ENCODE data around the gene NOC4L. TPM values are rescaled to one million over a fixed set of nuclear protein-coding genes. Genes with fewer than 3 reads are reported as not detected.

The NOC4L gene
- total RNA-seq, 1 experiment from 2014 or later = 41.4 TPM

DNA sequence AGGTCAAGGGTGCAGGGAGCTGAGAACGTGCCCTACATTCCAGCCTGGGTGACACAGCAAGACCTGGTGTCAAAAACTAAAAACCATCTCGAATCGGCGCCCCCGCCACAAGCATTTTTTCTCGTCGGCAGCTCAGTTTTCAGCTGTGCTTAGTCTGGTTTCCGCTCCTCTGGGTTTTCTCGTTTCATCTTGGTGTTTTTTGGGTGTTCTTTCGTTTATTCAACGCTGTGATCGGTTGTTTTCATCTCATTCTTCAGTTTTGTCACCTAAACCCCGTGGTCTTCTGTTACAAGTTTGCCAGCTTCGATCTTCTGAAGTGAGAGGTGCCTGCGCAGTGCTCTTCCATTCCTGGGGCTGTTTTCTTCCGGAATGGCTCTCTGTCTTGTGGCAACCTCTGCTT, 41.4 kb downstream of the NOC4L start (continued):
- TF ChIP-seq, protein P1, sequence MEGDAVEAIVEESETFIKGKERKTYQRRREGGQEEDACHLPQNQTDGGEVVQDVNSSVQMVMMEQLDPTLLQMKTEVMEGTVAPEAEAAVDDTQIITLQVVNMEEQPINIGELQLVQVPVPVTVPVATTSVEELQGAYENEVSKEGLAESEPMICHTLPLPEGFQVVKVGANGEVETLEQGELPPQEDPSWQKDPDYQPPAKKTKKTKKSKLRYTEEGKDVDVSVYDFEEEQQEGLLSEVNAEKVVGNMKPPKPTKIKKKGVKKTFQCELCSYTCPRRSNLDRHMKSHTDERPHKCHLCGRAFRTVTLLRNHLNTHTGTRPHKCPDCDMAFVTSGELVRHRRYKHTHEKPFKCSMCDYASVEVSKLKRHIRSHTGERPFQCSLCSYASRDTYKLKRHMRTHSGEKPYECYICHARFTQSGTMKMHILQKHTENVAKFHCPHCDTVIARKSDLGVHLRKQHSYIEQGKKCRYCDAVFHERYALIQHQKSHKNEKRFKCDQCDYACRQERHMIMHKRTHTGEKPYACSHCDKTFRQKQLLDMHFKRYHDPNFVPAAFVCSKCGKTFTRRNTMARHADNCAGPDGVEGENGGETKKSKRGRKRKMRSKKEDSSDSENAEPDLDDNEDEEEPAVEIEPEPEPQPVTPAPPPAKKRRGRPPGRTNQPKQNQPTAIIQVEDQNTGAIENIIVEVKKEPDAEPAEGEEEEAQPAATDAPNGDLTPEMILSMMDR (IDR thresholded peaks at IDR 0.05) = no peak

DNA sequence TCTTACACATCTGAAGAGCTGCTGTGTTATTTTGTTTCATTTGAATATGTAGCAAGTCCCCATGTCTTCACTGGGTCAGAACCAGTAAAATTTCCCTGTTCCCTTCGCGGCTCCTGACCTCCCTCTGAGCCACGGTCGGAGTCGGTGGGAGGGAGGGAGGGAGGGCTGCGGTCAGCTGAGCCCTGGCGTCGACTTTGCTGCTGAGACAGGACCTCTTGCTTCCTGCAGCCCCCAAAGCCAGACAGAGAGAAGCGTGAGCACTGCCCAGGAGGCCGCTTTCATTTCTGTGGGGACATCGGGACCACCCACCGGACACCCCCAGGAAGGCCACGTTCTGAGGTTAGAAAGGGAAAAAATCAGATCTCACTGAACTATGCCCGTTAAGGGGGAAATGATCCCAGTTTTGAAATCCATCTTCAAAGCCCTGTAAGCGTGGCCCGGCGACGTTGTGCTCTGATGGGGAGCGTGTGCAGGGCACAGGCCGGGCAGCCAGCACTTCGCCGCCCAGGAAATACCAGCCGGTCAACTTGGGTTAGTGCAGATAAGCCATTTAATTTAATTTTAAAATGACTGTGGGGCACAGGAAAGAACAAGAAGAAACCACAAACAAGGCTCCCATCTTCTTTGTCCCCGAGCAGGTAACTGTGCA, 42.1 kb downstream of the NOC4L start:
- peaks cover 7% of the 10 kb centered on the region for H3K4me1 Mint-ChIP-seq
- DNase-seq (ENCODE audit: low spot score) = no peak

More for the DNA sequence above, 42.1 kb downstream of the NOC4L start:
- ChIA-PET POLR2A (no interaction called here), CTCF (interaction anchor here (1.5 to 2.2 kb wide), 4 partner anchors 33 to 228 kb away, joined by 4 to 6 read pairs (median 4); no protein-coding TSS in a partner anchor)
- H3K4me3 Mint-ChIP-seq = no peak overlapping the region
- no peaks in the 10 kb centered on the region for H3K36me3 Mint-ChIP-seq
- H3K9me3 Mint-ChIP-seq = peaks cover 11% of the 10 kb centered on the region
- H3K27me3 Mint-ChIP-seq (ENCODE audit: low read depth) = peaks cover 72% of the 10 kb centered on the region
- no peak for ATAC-seq
- TF ChIP-seq, protein P2, sequence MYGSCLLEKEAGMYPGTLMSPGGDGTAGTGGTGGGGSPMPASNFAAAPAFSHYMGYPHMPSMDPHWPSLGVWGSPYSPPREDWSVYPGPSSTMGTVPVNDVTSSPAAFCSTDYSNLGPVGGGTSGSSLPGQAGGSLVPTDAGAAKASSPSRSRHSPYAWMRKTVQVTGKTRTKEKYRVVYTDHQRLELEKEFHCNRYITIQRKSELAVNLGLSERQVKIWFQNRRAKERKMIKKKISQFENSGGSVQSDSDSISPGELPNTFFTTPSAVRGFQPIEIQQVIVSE (CRISPR knock-in tag; IDR thresholded peaks at IDR 0.05; ENCODE audit: borderline replicate concordance) = no peak
- TF ChIP-seq, protein P3, sequence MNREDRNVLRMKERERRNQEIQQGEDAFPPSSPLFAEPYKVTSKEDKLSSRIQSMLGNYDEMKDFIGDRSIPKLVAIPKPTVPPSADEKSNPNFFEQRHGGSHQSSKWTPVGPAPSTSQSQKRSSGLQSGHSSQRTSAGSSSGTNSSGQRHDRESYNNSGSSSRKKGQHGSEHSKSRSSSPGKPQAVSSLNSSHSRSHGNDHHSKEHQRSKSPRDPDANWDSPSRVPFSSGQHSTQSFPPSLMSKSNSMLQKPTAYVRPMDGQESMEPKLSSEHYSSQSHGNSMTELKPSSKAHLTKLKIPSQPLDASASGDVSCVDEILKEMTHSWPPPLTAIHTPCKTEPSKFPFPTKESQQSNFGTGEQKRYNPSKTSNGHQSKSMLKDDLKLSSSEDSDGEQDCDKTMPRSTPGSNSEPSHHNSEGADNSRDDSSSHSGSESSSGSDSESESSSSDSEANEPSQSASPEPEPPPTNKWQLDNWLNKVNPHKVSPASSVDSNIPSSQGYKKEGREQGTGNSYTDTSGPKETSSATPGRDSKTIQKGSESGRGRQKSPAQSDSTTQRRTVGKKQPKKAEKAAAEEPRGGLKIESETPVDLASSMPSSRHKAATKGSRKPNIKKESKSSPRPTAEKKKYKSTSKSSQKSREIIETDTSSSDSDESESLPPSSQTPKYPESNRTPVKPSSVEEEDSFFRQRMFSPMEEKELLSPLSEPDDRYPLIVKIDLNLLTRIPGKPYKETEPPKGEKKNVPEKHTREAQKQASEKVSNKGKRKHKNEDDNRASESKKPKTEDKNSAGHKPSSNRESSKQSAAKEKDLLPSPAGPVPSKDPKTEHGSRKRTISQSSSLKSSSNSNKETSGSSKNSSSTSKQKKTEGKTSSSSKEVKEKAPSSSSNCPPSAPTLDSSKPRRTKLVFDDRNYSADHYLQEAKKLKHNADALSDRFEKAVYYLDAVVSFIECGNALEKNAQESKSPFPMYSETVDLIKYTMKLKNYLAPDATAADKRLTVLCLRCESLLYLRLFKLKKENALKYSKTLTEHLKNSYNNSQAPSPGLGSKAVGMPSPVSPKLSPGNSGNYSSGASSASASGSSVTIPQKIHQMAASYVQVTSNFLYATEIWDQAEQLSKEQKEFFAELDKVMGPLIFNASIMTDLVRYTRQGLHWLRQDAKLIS (CRISPR knock-in tag; IDR thresholded peaks at IDR 0.05; ENCODE audit: borderline replicate concordance) = no peak
- TF ChIP-seq, protein P4, sequence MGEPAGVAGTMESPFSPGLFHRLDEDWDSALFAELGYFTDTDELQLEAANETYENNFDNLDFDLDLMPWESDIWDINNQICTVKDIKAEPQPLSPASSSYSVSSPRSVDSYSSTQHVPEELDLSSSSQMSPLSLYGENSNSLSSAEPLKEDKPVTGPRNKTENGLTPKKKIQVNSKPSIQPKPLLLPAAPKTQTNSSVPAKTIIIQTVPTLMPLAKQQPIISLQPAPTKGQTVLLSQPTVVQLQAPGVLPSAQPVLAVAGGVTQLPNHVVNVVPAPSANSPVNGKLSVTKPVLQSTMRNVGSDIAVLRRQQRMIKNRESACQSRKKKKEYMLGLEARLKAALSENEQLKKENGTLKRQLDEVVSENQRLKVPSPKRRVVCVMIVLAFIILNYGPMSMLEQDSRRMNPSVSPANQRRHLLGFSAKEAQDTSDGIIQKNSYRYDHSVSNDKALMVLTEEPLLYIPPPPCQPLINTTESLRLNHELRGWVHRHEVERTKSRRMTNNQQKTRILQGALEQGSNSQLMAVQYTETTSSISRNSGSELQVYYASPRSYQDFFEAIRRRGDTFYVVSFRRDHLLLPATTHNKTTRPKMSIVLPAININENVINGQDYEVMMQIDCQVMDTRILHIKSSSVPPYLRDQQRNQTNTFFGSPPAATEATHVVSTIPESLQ (CRISPR knock-in tag; IDR thresholded peaks at IDR 0.05) = no peak
- no peak for TF ChIP-seq SMAD3 (CRISPR knock-in tag; IDR thresholded peaks at IDR 0.05; ENCODE audit: borderline replicate concordance)
- no peak for TF ChIP-seq NFATC4 (CRISPR knock-in tag; IDR thresholded peaks at IDR 0.05)
- no peak for TF ChIP-seq OVOL2 (CRISPR knock-in tag; IDR thresholded peaks at IDR 0.05; ENCODE audit: borderline replicate concordance)
- no peak for TF ChIP-seq FOXK1 (CRISPR knock-in tag; IDR thresholded peaks at IDR 0.05)
- no peak for TF ChIP-seq SOX15 (CRISPR knock-in tag; IDR thresholded peaks at IDR 0.05)
- TF ChIP-seq JAZF1 (CRISPR knock-in tag; IDR thresholded peaks at IDR 0.05) = no peak
- TF ChIP-seq NR3C1 (CRISPR knock-in tag; conservative IDR thresholded peaks at IDR 0.05; ENCODE audit: low read depth) = no peak
- no peak for TF ChIP-seq MXD4 (CRISPR knock-in tag; IDR thresholded peaks at IDR 0.05; ENCODE audit: borderline replicate concordance)
- TF ChIP-seq, protein P5, sequence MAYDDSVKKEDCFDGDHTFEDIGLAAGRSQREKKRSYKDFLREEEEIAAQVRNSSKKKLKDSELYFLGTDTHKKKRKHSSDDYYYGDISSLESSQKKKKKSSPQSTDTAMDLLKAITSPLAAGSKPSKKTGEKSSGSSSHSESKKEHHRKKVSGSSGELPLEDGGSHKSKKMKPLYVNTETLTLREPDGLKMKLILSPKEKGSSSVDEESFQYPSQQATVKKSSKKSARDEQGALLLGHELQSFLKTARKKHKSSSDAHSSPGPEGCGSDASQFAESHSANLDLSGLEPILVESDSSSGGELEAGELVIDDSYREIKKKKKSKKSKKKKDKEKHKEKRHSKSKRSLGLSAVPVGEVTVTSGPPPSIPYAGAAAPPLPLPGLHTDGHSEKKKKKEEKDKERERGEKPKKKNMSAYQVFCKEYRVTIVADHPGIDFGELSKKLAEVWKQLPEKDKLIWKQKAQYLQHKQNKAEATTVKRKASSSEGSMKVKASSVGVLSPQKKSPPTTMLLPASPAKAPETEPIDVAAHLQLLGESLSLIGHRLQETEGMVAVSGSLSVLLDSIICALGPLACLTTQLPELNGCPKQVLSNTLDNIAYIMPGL (CRISPR knock-in tag; IDR thresholded peaks at IDR 0.05) = no peak
- TF ChIP-seq, protein P6, sequence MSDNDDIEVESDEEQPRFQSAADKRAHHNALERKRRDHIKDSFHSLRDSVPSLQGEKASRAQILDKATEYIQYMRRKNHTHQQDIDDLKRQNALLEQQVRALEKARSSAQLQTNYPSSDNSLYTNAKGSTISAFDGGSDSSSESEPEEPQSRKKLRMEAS (CRISPR knock-in tag; IDR thresholded peaks at IDR 0.05) = no peak
- no peak overlapping the region for H3K27ac Mint-ChIP-seq
